Smooth muscle cell (in vitro differentiated cells): Measurements from ENCODE around the gene NUP62CL. TPM values are rescaled to one million over a fixed set of nuclear protein-coding genes. Genes with fewer than 3 reads are reported as not detected.
"Not testable (repeated sequence)": the region's sequence is repeated elsewhere in the genome, so short reads cannot be mapped to it uniquely, and the experiment has no call there.

Experiments
- DNase-seq: peaks from one replicate; lab custom pipeline; 2025; ENCODE audit not compliant: unreplicated experiment; lab: John Stamatoyannopoulos, UW
- H2AFZ ChIP-seq: fragments of 200-600 bp; sonication (generic); 2 replicates; pipeline ENCODE4 v1.6.0; 2016; ENCODE audit warnings: antibody characterized with exemption, low read depth, mild to moderate bottlenecking
- H3F3A ChIP-seq: fragments of 200-600 bp; sonication (generic); 2 replicates; pipeline ENCODE4 v1.6.0; 2017; ENCODE audit warnings: antibody characterized with exemption, low read depth
- H3K27ac ChIP-seq: fragments of 200-600 bp; sonication (generic); 2 replicates; pipeline ENCODE4 v1.5.1; 2016; ENCODE audit warnings: low read depth, mild to moderate bottlenecking
- H3K27me3 ChIP-seq: fragments of 200-600 bp; sonication (generic); 2 replicates; pipeline ENCODE4 v1.6.1; 2016; ENCODE audit warnings: low read depth, mild to moderate bottlenecking
- H3K36me3 ChIP-seq: fragments of 200-600 bp; sonication (generic); 2 replicates; pipeline ENCODE4 v1.5.1; 2016; ENCODE audit warnings: low read depth
- H3K4me1 ChIP-seq: fragments of 200-600 bp; sonication (generic); 2 replicates; pipeline ENCODE4 v1.5.1; 2016; ENCODE audit warnings: low read depth
- H3K4me2 ChIP-seq: fragments of 200-600 bp; sonication (generic); 2 replicates; pipeline ENCODE4 v1.6.0; 2016; ENCODE audit warnings: mild to moderate bottlenecking
- H3K4me3 ChIP-seq: fragments of 200-600 bp; sonication (generic); 2 replicates; pipeline ENCODE4 v1.5.1; 2016; ENCODE audit warnings: mild to moderate bottlenecking
- H3K79me2 ChIP-seq: fragments of 200-600 bp; sonication (generic); 2 replicates; pipeline ENCODE4 v1.6.0; 2016; ENCODE audit warnings: low read depth, mild to moderate bottlenecking
- H3K9ac ChIP-seq: fragments of 200-600 bp; sonication (generic); 2 replicates; pipeline ENCODE4 v1.6.0; 2016; ENCODE audit warnings: low read depth
- H3K9me3 ChIP-seq: fragments of 200-600 bp; sonication (generic); replicated peaks from 2 replicates; pipeline ENCODE4 v1.5.1; 2016; ENCODE audit warnings: low read depth
- H4K20me1 ChIP-seq: fragments of 200-600 bp; sonication (generic); 2 replicates; pipeline ENCODE4 v1.6.0; 2016; ENCODE audit warnings: low read depth
- WGBS: methylation state at CpG from one replicate; pipeline ENCODE4 v1.1.7; 2016; ENCODE audit warnings: low lambda C conversion rate; 5-methylcytosine and 5-hydroxymethylcytosine counted together
- polyA plus RNA-seq: library from polyadenylated mRNA; unstranded; fragments of >200 nt; fragmentation: Nextera tagmentation; extraction: Ambion mirVana; gene quantifications from 2 replicates; pipeline ENCODE4 v1.2.1, GENCODE V29; 2016
- total RNA-seq: library from RNA; depleted of rRNA; stranded (reverse); fragments of >200 nt; gene quantifications from 2 replicates; pipeline ENCODE4 v1.2.3, GENCODE V29; 2014
- TF ChIP-seq, protein P1 (sequence below): fragments of 200-600 bp; sonication (generic); IDR thresholded peaks from 2 replicates; pipeline ENCODE4 v1.5.1; 2017; ENCODE audit warnings: borderline replicate concordance, mild to moderate bottlenecking, antibody characterized with exemption; ENCODE audit not compliant: insufficient read depth, poor library complexity, severe bottlenecking

The NUP62CL gene
- total and polyA plus RNA-seq, 2 experiments from 2014 or later = 2.2 TPM; not detected in 1

DNA sequence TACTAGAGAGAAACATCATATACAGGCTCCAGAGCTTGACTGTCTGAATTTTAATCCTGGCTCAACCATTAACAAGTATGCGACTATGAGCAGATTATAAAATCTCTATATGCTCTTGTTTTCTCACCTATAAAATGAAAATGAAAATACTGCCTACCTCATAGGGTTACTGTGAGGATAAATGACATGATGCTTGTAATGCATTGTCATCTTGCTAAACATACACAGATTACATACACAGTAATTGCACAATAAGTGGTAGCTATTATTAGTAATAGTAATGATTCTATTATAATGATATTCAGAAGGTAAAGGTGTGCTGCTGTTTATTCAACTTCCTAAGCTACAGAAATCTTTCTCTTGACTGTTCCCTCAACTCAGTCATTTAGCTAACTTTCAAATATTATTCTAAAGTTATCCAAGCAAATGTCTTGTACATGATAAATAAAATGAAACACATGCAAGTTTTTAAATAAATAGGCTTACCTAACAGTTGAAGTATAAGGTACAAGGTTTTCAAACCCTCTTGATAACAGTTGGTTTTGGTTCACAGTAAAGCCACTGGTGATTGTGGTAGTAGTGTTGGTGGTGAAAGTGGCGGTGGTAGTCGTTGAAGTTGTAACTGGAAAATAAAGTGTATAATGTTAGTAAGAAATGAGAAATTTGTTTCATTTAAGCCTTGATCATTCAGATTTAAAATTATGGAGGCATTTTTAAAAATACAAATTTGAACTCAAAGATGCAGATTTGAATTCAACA is 38.9 kb downstream of the NUP62CL start:
- Histone ChIP-seq H3K4me1 (no peaks in the 10 kb centered on the region), H3F3A (no peaks in the 10 kb centered on the region), H3K79me2 (no peaks in the 10 kb centered on the region), H3K27me3 (no peaks in the 10 kb centered on the region), H3K4me3 (no peak overlapping the region), H2AFZ (no peak overlapping the region), H4K20me1 (no peaks in the 10 kb centered on the region), H3K9ac (no peak overlapping the region), H3K9me3 (no peaks in the 10 kb centered on the region), H3K4me2 (no peak overlapping the region), H3K27ac (no peak overlapping the region), H3K36me3 (no peaks in the 10 kb centered on the region)
- DNase-seq = no peak
- WGBS = 84% methylated on average over 3 of the region's 3 CpGs
- TF ChIP-seq, protein P1, sequence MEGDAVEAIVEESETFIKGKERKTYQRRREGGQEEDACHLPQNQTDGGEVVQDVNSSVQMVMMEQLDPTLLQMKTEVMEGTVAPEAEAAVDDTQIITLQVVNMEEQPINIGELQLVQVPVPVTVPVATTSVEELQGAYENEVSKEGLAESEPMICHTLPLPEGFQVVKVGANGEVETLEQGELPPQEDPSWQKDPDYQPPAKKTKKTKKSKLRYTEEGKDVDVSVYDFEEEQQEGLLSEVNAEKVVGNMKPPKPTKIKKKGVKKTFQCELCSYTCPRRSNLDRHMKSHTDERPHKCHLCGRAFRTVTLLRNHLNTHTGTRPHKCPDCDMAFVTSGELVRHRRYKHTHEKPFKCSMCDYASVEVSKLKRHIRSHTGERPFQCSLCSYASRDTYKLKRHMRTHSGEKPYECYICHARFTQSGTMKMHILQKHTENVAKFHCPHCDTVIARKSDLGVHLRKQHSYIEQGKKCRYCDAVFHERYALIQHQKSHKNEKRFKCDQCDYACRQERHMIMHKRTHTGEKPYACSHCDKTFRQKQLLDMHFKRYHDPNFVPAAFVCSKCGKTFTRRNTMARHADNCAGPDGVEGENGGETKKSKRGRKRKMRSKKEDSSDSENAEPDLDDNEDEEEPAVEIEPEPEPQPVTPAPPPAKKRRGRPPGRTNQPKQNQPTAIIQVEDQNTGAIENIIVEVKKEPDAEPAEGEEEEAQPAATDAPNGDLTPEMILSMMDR = no peak

DNA sequence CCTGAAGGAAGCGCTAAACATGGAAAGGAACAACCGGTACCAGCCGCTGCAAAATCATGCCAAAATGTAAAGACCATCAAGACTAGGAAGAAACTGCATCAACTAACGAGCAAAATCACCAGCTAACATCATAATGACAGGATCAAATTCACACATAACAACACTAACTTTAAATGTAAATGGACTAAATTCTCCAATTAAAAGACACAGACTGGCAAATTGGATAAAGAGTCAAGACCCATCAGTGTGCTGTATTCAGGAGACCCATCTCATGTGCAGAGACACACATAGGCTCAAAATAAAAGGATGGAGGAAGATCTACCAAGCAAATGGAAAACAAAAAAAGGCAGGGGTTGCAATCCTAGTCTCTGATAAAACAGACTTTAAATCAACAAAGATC is 48.6 kb downstream of the NUP62CL start:
- not testable (repeated sequence) for H2AFZ ChIP-seq, H3K9me3 ChIP-seq, H3K4me1 ChIP-seq, H3K4me2 ChIP-seq, H4K20me1 ChIP-seq, H3F3A ChIP-seq, H3K27me3 ChIP-seq, DNase-seq, H3K27ac ChIP-seq, H3K9ac ChIP-seq, H3K36me3 ChIP-seq, H3K79me2 ChIP-seq, H3K4me3 ChIP-seq
- 76% methylated on average over 4 of the region's 4 CpGs for WGBS

DNA sequence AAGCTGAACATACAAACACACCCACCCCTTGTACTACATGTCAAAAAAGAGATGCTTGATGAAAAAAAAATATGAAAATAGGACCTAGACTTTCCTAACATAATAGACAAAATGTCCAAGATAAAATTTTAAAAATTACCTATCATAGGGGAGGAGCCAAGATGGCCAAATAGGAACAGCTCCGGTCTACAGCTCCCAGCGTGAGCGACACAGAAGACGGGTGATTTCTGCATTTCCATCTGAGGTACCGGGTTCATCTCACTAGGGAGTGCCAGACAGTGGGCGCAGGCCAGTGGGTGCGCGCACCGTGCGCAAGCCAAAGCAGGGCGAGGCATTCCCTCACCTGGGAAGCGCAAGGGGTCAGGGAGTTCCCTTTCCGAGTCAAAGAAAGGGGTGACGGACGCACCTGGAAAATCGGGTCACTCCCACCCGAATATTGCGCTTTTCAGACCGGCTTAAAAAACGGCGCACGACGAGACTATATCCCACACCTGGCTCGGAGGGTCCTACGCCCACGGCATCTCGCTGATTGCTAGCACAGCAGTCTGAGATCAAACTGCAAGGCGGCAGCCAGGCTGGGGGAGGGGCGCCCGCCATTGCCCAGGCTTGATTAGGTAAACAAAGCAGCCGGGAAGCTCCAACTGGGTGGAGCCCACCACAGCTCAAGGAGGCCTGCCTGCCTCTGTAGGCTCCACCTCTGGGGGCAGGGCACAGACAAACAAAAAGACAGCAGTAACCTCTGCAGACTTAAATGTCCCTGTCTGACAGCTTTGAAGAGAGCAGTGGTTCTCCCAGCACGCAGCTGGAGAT is 50.4 kb downstream of the NUP62CL start:
- not testable (repeated sequence) for H3K4me1 ChIP-seq, H3K9ac ChIP-seq, DNase-seq, H3K9me3 ChIP-seq, H3K79me2 ChIP-seq, H3K36me3 ChIP-seq, H3F3A ChIP-seq, H3K27ac ChIP-seq, H3K27me3 ChIP-seq, H4K20me1 ChIP-seq
- 62% methylated on average over 27 of the region's 32 CpGs for WGBS
- Histone ChIP-seq H2AFZ (peak overlapping the region; percentile 43), H3K4me2 (peak overlapping the region; percentile 51), H3K4me3 (peak overlapping the region; percentile 42)

DNA sequence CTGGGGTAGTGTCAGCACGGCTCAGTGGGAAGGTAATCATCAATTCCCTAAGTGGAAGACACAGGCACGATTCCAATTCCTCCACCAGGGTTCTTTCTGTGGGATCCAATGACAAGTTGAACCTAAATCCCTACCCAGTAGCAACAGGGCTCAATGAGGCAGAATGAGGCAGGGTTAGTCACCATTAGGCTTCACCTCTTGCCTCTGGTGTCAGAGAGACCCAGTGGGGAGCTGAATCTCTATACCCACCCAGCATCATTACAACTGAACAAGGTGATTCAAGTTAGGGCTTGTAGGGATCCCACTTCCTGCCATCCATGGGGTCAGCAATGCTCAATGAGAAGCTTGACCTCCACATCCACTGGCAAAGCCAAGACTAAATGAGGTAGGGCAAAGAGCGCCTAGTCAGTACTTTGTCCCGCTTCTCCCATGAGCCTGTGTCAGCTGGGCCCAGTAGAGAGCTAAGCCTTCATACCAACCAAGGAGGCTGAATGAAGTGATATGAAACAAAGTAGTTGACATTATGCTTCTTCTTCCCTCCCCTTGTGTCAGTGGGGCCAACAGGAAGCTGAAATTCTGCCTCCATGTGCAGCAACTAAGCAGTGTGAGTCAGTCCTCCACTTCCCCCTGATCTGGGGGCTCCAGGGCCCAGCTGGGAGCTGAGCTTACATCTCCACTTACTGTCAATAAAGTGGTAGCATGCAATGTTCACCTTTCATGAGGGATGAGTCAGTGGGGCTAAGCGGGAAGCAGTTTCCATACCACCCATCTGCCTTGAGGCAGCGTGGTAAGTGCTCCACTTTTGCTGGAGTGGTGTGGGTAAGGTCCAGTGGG is 51.2 kb downstream of the NUP62CL start:
- Histone ChIP-seq H3K4me2 (peak overlapping the region; percentile 51), H3K4me1 (no peaks in the 10 kb centered on the region), H3K4me3 (peak overlapping the region; percentile 42), H3K9ac (no peak overlapping the region), H3K9me3 (no peaks in the 10 kb centered on the region), H3K36me3 (no peaks in the 10 kb centered on the region), H3F3A (no peaks in the 10 kb centered on the region), H3K27me3 (no peaks in the 10 kb centered on the region), H2AFZ (no peak overlapping the region), H3K79me2 (no peaks in the 10 kb centered on the region), H4K20me1 (no peaks in the 10 kb centered on the region), H3K27ac (no peak overlapping the region)
- WGBS = 52% methylated on average over 6 of the region's 6 CpGs
- no peak for DNase-seq
- TF ChIP-seq, protein P1 = no peak
